GM18861 (cell line): ENCODE results near the gene SMARCB1.

Experiments used
- ATAC-seq: cut with Tn5 transposase; IDR thresholded peaks from one replicate; pipeline ENCODE4 v1.9.1; 2021; ENCODE audit not compliant: unreplicated experiment

The SMARCB1 gene

GRCh38 chr22:23828800-23829680 lies 42.3 kb downstream of the SMARCB1 start:
- no peak for ATAC-seq

DNA sequence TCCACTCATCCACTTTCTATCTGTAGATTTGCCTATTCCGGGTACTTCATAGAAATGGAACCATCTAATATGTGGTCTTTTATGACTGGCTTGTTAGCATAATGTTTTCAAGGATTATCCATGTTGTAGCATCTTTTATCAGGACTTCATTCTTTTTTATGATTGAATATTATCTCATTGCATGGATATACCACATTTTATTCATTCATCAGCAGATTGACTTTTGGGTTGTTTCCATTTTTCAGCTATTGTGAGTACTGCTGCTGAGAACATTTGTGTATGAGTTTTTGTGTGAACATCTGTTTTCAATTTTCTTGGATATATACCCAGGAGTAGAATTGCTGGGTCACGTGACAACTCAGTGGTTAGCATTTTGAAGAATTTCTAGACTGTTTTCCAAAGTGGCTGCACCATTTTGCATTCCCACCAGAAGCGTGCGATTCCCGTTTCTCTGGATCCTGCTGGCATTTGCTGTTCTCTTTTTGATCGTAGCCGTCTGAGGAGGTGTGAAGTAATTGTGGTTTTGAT lies 43.1 kb downstream of the SMARCB1 start:
- ATAC-seq = no peak

- ATAC-seq = no peak
These were observed 44.5 kb downstream of the SMARCB1 start for GRCh38 chr22:23831261-23831660.

DNA sequence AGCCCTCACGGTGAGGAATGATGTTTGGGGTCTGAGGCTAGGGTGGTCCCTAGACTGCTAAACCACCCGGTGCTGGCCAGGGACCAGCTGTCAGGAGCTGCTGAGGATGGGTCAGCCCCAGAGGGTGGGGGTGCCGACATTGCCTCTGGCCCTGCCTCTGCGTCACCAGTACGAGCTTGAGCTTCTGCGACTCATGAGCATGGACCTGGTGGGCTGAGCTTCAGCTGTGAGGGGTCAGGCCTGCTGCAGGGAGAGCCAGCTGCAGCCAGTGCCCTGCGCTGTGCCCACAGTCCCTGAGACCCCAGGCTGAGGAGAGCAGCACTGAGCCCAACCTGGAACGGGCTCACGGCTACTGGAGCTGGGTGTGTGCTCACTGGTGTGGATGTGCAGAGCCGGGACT lies 45.0 kb downstream of the SMARCB1 start:
- no peak for ATAC-seq

DNA sequence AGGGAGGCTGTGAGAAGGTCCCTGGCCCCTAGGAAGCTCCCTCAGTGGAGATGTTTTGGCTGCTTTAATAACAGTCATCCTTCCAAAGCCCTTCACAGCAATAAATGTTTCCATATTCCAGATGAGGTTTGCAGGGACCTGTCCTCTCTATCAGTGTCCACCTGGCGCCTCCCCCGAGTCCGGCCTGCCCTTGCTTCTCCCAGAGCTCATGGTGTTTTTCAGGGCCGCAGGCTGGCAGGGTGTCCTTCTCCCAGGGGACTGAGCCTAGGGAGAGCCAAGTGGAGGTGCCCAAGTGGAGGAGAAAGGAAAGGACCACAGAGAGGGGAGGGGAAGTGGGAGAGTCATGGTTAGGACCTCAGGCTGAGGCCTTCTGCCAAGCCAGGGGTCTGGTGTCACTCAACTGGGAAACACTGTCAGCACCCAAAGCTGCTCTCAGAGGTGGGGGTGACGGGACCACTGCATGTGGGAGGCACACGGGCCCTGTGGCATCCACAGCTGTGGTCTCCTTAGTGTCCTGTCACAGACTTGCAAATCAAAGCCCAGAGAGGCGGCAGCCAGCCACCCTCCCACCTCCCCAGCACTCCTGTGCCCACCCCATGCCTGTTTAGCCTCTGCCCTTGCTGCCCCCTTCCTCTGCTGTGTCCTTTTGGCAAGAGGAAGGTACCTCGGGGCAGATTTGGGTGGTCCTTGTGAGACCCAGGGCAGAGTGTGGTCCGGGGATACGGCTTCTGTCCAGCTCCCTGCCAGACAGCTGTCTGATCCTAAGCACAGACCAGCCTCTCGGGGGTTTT lies 45.7 kb downstream of the SMARCB1 start:
- ATAC-seq = no peak

DNA sequence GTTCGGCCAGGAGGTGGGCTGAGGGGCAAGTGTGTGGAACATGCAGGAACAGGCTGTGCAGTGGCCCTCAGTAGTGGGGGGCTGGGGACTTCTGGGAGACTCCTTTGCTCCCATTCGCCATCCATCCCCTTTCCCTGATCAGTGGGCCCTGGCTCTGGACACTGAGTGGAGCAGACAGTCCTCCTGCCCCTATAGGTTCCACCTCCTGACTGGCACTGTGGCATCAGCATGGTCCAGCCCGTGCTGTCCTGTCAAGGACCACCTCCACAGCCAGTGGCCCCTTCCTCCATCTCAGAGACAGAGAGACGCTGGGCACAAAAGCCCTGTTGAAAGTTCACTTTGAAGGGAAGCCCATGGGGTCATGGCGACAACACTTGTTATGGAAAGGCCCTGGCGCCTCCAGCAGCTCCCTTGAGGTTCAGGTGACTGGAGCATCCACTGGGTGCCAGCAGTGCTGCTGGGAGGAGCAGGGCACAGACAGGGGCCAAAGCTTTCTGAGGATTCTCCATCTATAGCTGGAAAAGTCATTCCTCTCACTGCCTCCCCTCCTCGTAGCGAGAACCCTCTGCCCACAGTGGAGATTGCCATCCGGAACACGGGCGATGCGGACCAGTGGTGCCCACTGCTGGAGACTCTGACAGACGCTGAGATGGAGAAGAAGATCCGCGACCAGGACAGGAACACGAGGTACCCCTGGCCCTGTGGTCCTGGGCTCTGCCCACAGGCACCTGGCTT lies 46.4 kb downstream of the SMARCB1 start:
- ATAC-seq = no peak

- no peak for ATAC-seq
These were observed 47.1 kb downstream of the SMARCB1 start for GRCh38 chr22:23833911-23834317.

DNA sequence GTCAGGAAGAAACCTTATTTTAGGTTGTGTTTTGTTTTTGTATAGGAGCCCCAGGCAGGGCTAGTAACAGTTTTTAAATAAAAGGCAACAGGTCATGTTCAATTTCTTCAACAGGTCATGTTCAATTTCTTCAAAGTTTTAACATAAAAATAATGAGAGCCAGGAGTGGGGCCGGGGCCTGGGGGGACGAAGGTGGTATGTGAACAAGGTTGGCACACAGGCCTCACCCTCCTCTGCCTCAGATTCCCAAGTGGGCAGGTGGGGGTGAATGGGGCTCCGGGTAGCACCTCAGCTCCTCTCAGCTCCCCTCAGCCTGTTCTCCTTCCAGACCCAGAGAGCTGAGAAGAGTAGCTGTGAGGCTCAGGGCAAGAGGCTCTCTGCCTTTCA lies 47.6 kb downstream of the SMARCB1 start:
- no peak for ATAC-seq

DNA sequence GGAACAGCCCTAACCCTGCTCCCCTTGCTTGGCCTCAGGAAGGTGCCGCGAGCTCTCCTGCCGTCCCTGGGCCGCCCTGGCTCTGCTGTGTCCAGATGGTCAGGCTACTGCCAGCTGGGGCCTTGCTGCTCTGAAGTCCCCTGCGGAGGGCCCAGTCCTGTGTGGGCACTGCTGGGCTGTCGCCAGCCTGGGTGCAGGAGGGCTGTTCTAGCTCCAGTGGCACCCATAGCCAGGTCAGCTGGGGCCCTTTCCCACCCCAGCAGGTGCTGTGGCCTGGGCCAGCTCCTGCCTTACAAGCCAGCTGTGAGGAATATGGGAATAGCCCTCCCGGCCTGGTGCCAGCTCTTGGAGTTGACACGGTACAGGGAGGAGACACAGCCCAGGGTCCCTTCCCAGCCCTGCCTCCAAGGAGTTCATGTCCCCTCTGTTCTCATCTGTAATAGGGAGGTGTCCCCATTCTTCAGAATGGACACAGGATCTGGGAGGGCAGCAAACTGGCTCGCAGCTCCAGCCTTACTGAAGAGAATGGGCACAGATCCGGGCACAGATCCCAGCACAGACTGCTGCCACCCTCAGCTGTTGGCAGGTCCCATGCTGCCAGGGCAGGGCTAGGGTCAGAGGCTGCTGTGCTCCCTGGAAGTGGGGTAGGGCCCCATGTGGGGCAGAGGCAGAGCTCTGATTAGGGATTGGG lies 48.2 kb downstream of the SMARCB1 start:
- ATAC-seq = no peak

GRCh38 chr22:23835484-23836144 lies 48.8 kb downstream of the SMARCB1 start:
- no peak for ATAC-seq

GRCh38 chr22:23836281-23836680 lies 49.5 kb downstream of the SMARCB1 start:
- no peak for ATAC-seq

DNA sequence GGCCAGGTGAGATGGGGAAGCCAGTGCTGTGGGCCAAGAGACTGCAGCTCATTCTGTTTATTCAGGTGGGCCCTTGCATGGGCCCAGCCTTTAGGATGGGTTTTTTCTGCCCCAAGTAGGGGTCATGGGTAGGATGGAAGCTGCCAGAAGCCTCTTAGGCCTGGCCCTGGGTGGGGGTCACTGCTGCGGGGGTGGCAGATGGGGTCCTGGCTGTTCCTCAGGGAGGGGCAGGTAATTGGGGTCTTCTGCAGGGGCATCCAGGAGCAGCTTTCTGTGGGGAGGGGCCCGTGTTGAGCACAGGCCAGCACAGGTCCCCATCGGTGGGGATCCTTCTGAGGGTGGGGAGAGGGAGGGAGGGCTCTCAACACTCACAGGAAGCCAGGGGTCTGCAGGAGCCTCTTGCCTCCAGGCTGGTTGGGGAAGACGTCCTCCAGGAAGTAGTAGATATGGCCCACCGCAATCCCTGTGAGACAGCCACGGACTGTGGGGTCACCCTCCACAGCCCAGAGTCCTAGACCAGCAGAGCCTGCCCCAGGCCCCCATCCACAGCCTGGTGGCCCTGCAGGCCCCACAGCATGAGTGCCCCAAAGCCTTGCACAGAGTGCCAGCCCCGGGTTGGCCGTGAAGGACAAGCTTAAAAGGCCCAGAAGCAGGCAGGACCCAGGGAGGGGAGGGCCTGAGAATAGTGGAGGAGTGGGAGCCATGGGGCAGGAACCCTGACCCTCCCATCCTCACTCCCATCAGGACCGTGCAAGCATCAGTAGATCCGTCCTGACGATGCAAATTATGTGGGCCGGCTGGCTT lies 50.1 kb downstream of the SMARCB1 start:
- ATAC-seq = no peak

- no peak for ATAC-seq
These were observed 50.7 kb downstream of the SMARCB1 start for GRCh38 chr22:23837496-23837859.

DNA sequence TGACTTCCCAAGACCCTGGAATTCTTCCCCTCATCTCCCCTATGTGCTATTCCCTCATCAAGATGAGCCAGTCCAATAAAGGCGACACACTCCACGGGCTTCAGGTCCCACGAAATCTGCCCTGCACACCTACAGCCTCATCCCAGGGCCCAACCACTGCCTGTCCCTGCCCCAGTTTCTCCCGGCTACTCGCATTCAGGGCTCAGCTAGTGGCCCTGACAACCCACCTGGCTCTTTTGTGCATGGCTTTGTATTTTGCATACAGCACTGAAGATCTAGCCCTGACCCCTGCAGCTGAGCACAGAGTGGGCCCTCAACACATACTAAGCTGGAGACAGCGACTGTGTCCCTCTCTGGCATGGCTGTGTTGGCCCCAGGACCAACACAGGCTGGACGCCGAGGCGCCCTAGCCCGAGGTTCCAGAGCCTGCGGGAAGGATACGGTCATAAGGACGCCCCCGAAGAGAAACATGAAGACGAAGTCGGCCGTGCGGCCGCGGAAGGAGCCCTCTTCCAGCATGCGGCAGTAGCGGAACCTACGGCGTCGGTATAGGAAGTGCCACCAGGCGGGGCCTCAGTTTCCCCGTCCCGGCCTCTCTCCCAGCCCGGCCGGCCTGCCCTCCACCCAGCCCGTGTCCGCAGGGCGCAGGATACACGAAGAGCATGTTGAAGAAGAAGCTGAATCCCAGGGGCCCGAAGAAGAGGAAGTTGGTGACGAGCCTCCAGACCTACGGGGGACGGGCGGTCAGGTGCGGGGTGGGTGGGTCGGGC lies 51.3 kb downstream of the SMARCB1 start:
- peak; percentile 5 for ATAC-seq

DNA sequence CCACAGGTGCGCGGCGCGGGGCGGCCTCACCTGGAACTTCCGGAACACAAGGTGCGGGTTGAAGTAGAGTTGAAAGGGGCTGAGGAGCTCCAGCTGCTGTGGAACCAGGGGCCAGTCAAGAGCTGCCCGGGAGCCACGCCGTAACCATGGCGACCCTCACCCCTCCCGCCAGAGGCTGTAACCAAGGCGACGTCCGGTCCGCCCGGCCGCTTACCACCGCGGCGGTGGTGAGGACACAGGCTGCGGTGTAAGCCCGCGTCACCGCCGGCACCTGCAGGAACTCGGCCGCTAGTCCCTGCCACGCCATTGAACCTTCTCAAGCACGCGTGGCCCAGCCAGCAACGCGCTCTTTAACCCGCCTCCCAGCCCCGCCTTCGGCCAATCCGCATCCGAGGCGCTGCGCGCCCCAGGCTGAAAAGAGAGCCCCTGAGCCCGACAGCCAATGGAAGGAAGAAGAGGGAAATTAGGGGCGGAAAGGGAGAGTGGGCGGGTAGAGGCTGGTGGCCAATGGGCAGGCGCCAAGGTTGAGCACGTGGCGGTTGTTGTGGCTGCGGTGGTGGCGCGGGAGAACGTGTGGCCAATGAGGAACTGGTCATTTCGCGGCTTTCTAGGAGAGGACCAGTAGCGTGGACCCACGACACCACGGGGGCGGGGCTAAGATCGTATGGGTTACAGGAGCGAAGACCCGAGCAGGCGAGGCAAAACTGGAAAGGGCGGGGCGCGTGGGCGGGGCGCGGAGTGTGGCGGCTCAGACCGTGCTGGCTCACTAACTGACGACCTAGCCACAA lies 52.1 kb downstream of the SMARCB1 start, which contains the start of gene DERL3:
DERL3 (minus strand) TSS at position 326 of the 788 bp plus-strand sequence; CDS start at position 307, 19 bp downstream.
- ATAC-seq = peak; percentile 71

GRCh38 chr22:23840026-23840425 lies 53.3 kb downstream of the SMARCB1 start:
- ATAC-seq = no peak

GRCh38 chr22:23841292-23841691 lies 54.5 kb downstream of the SMARCB1 start:
- no peak for ATAC-seq
